CD4-positive, alpha-beta T cell treated with Interleukin-6 at 100 ng/mL for 8 hours (primary cell): ENCODE data around the gene C5.
"Not testable (repeated sequence)": the region's sequence is repeated elsewhere in the genome, so short reads cannot be mapped to it uniquely, and the experiment has no call there.

Experiments used
- DNase-seq: peaks from one replicate; pipeline ENCODE4 v3.0.0-alpha.2; 2020; ENCODE audit warnings: mixed read lengths, low spot score

C5 gene

GRCh38 chr9:121050128-121050988 lies at the start of gene C5:
Gene C5 (minus strand): TSS chr9:121050275. CDS start chr9:121050246, 29 bp downstream.
- no peak for DNase-seq

GRCh38 chr9:121098567-121099198 lies 48.6 kb upstream of the C5 start:
- DNase-seq, result no peak

GRCh38 chr9:121095057-121095456 lies 45.0 kb upstream of the C5 start:
- DNase-seq, result no peak

GRCh38 chr9:121090743-121091142 lies 40.7 kb upstream of the C5 start:
- not testable (repeated sequence) for DNase-seq

- DNase-seq, result no peak
Measured at GRCh38 chr9:121088576-121088975, 38.5 kb upstream of the C5 start.

GRCh38 chr9:121085661-121086060 lies 35.6 kb upstream of the C5 start:
- DNase-seq, result no peak

GRCh38 chr9:121082075-121082474 lies 32.0 kb upstream of the C5 start:
- no peak for DNase-seq

- peak; percentile 11 for DNase-seq
Measured at GRCh38 chr9:121075251-121076036, 25.4 kb upstream of the C5 start.

- peak; percentile 80 for DNase-seq
Measured at GRCh38 chr9:121074370-121075250, 24.5 kb upstream of the C5 start, which contains the start of gene CNTRL. Gene CNTRL (plus strand): TSS chr9:121074955. CDS start chr9:121088327, 13,372 bp downstream.

GRCh38 chr9:121073038-121073437 lies 23.0 kb upstream of the C5 start:
- DNase-seq, result no peak

GRCh38 chr9:121071756-121072421 lies 21.8 kb upstream of the C5 start:
- peak; percentile 47 for DNase-seq

GRCh38 chr9:121071370-121071755 lies 21.3 kb upstream of the C5 start:
- DNase-seq, result no peak

GRCh38 chr9:121069396-121069795 lies 19.3 kb upstream of the C5 start:
- DNase-seq, result no peak

- DNase-seq, result no peak
Measured at GRCh38 chr9:121067640-121068039, 17.6 kb upstream of the C5 start.

- DNase-seq, result no peak
Measured at GRCh38 chr9:121066850-121067249, 16.8 kb upstream of the C5 start.

GRCh38 chr9:121059998-121060636 lies 10.0 kb upstream of the C5 start:
- peak; percentile 57 for DNase-seq

GRCh38 chr9:121059513-121059912 lies 9.4 kb upstream of the C5 start:
- DNase-seq, result no peak

- no peak for DNase-seq
Measured at GRCh38 chr9:121057821-121058220, 7.7 kb upstream of the C5 start.

GRCh38 chr9:121055642-121056143 lies 5.6 kb upstream of the C5 start:
- no peak for DNase-seq

- no peak for DNase-seq
Measured at GRCh38 chr9:121053544-121053943, 3.5 kb upstream of the C5 start.
